ENCODE measurements around the gene GAS7.

DNA sequence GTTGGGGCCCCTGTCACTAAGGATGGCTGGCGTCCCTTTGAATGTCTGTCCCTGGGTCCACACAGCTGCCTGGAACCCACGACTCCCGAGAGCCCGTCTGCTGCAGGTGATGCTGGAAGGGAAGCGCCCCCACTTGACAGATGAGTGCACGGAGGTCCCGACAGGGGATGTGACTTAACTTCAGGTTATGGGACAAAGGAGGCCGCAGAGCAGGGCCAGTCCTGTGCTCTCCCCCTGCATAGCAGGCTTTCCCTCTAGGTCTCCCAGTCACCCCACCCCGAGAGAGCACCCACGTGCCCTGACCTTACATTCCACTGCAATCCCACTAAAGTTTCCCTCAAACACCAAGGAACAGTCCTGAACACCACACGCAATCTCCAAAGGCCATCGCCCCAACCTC lies 287.3 kb downstream of the GAS7 start:
- TF ChIP-seq MYBL2 (CRISPR knock-in tag; IDR thresholded peaks at IDR 0.05), result no peak
- TF ChIP-seq, protein P1, sequence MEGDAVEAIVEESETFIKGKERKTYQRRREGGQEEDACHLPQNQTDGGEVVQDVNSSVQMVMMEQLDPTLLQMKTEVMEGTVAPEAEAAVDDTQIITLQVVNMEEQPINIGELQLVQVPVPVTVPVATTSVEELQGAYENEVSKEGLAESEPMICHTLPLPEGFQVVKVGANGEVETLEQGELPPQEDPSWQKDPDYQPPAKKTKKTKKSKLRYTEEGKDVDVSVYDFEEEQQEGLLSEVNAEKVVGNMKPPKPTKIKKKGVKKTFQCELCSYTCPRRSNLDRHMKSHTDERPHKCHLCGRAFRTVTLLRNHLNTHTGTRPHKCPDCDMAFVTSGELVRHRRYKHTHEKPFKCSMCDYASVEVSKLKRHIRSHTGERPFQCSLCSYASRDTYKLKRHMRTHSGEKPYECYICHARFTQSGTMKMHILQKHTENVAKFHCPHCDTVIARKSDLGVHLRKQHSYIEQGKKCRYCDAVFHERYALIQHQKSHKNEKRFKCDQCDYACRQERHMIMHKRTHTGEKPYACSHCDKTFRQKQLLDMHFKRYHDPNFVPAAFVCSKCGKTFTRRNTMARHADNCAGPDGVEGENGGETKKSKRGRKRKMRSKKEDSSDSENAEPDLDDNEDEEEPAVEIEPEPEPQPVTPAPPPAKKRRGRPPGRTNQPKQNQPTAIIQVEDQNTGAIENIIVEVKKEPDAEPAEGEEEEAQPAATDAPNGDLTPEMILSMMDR (IDR thresholded peaks at IDR 0.05), result no peak
- TF ChIP-seq MAX (CRISPR knock-in tag; IDR thresholded peaks at IDR 0.05), result no peak
- no peak for TF ChIP-seq ELF4 (CRISPR knock-in tag; IDR thresholded peaks at IDR 0.05; ENCODE audit: low read depth)
- TF ChIP-seq, protein P2, sequence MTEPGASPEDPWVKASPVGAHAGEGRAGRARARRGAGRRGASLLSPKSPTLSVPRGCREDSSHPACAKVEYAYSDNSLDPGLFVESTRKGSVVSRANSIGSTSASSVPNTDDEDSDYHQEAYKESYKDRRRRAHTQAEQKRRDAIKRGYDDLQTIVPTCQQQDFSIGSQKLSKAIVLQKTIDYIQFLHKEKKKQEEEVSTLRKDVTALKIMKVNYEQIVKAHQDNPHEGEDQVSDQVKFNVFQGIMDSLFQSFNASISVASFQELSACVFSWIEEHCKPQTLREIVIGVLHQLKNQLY (CRISPR knock-in tag; IDR thresholded peaks at IDR 0.05), result no peak
- TF ChIP-seq NFYB (CRISPR knock-in tag; conservative IDR thresholded peaks at IDR 0.05; ENCODE audit: low read depth), result no peak
- no peak for TF ChIP-seq USF1 (CRISPR knock-in tag; IDR thresholded peaks at IDR 0.05)
- TF ChIP-seq JUN (CRISPR knock-in tag; IDR thresholded peaks at IDR 0.05), result no peak

Measured in WTC11 (cell line).